ENCODE measurements around the gene LACRT. TPM values are rescaled to one million over a fixed set of nuclear protein-coding genes. Genes with fewer than 3 reads are reported as not detected.

LACRT gene
- polyA plus RNA-seq, 1 of the 3 experiments (the other 2 are of a cell fraction) = not detected

DNA sequence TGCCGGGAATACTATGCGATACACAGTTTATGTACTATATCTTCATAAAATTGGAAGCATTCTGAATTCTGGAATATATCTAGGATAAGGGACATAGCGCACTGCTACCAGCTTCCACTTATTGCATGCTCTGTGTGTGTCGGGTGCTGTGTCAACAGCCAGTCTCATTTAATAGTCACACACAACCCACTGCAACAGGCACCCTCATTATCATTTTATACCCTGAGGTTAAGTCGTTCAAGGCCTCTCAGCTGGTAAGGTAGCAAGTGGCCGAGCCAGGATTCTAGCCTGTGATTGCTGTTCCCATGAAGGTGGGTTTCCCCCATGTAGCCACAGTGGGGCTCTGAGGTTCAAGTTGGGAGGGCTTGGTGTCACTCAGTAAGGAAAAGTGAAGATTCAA, 53.3 kb downstream of the LACRT start:
- Histone ChIP-seq H3K9me2 (no peaks in the 10 kb centered on the region), H3K79me2 (ENCODE audit: insufficient read depth) (no peaks in the 10 kb centered on the region), H3K9ac (no peak overlapping the region), H3K4me2 (no peak overlapping the region), H4K20me1 (ENCODE audit: insufficient read depth) (no peaks in the 10 kb centered on the region), H3K9me3 (no peaks in the 10 kb centered on the region), H3K4me1 (ENCODE audit: control insufficient read depth in 1 of 2, insufficient read depth in 2 of 2, low read depth in 1 of 2, low read length in 1 of 2) (no peaks in the 10 kb centered on the region), H3K36me3 (replicated peaks in 1 of 2; ENCODE audit: control insufficient read depth in 1 of 2, insufficient read depth in 2 of 2, low read length in 1 of 2) (no peaks in the 10 kb centered on the region), H3K4me3 (ENCODE audit: low read depth in 2 of 2, low read length in 1 of 2) (no peak overlapping the region), H3K27ac (ENCODE audit: low read depth in 2 of 2, low read length in 1 of 2) (no peak overlapping the region), H3K27me3 (ENCODE audit: insufficient read depth) (peaks cover 65% of the 10 kb centered on the region), H3F3A (replicated peaks; ENCODE audit: insufficient read depth) (no peaks in the 10 kb centered on the region), H2AFZ (ENCODE audit: low read depth) (no peak overlapping the region)
- ChIA-PET POLR2A (no interaction called here), CTCF (interaction anchor here (1.0 to 4.8 kb wide), 3 partner anchors 8 to 16 kb away, joined by 3 to 50 read pairs (median 19); no protein-coding TSS in a partner anchor)
- 27% methylated on average over 6 of the region's 6 CpGs for WGBS (ENCODE audit: low lambda C conversion rate)
- no peak for DNase-seq
- TF ChIP-seq RFX5 (IDR thresholded peaks at IDR 0.05; ENCODE audit: low read length) = no peak

Other genes with a start within 250 kb of the LACRT start
- gene ITGA5, start 215.6 kb downstream of the LACRT start, polyA plus RNA-seq (2012; rRNA removed) = 35.0 and 52.5 TPM in 2 replicates
- gene GTSF1, start 161.3 kb downstream of the LACRT start, polyA plus RNA-seq (2012; rRNA removed) = 36.0 and 37.3 TPM in 2 replicates
- gene NCKAP1L, start 137.1 kb downstream of the LACRT start, polyA plus RNA-seq (2012; rRNA removed) = 0.03 TPM in 2 replicates
- not detected in 2 replicates for gene PDE1B, start 85.3 kb downstream of the LACRT start, polyA plus RNA-seq (2012; rRNA removed)
- not detected in 2 replicates for gene PPP1R1A, start 46.2 kb downstream of the LACRT start, polyA plus RNA-seq (2012; rRNA removed)
- gene DCD, start 13.5 kb upstream of the LACRT start, polyA plus RNA-seq (2012; rRNA removed) = not detected in 2 replicates
- gene MUCL1, start 219.6 kb upstream of the LACRT start, polyA plus RNA-seq (2012; rRNA removed) = not detected in 2 replicates

Data from SK-N-SH (cell line).